Activated naive CD4-positive, alpha-beta T cell treated with anti-CD3 and anti-CD28 coated beads, Interleukin-2, amount 50 U/mL, for 72 hours (primary cell): ENCODE measurements around the gene SAFB. TPM values are rescaled to one million over a fixed set of nuclear protein-coding genes. Genes with fewer than 3 reads are reported as not detected.
A peak's percentile ranks its signal among the peaks of the same experiment; 100 is the strongest.

ENCODE experiments used
- ATAC-seq, 2 donors: fragments of 150-1000 bp; cut with Tn5 transposase; 2 replicates each; pipeline ENCODE4 v1.10.0; 2021; ENCODE audit warnings: mild to moderate bottlenecking in 2 of 2, moderate library complexity in 2 of 2
- DNase-seq, 2 donors: peaks; one replicate each; pipeline ENCODE4 v3.0.0; 2021 to 2022; ENCODE audit warnings: low spot score in 2 of 2
- H3K27ac Mint-ChIP-seq, 2 donors: one replicate each; pipeline ENCODE4 v1.8.0; 2022; ENCODE audit warnings: mild to moderate bottlenecking in 2 of 2, mixed read lengths in 2 of 2
- H3K36me3 Mint-ChIP-seq, 2 donors: one replicate each; pipeline ENCODE4 v1.8.0; 2022; ENCODE audit warnings: mixed read lengths in 2 of 2
- H3K9me3 Mint-ChIP-seq, 2 donors: one replicate each; pipeline ENCODE4 v1.8.0; 2022; ENCODE audit warnings: mixed read lengths in 2 of 2
- total RNA-seq, 2 donors: library from RNA; stranded (reverse); gene quantifications; one replicate each; pipeline ENCODE4 v1.2.3, GENCODE V29; 2022

The SAFB gene
- 100 to 1,000 TPM; 127 to 154 TPM for total RNA-seq

GRCh38 chr19:5622465-5623396 lies at the start of gene SAFB, which contains the start of gene SAFB2:
Gene SAFB, plus strand, starts transcription at chr19:5623083. Its CDS starts 123 bp downstream, at chr19:5623206.
Gene SAFB2, minus strand, starts transcription at chr19:5622776. Its CDS starts 61 bp downstream, at chr19:5622715.
- ATAC-seq: peak; percentile 91 to 93
- Mint-ChIP-seq H3K27ac (peak within 1 kb of the TSS; percentile 100), H3K9me3 (no peaks in the 10 kb centered on the region), H3K36me3 (peaks cover 69 to 89% of the 10 kb centered on the region in 2 donors)
- peak; percentile 98 to 100 for DNase-seq

DNA sequence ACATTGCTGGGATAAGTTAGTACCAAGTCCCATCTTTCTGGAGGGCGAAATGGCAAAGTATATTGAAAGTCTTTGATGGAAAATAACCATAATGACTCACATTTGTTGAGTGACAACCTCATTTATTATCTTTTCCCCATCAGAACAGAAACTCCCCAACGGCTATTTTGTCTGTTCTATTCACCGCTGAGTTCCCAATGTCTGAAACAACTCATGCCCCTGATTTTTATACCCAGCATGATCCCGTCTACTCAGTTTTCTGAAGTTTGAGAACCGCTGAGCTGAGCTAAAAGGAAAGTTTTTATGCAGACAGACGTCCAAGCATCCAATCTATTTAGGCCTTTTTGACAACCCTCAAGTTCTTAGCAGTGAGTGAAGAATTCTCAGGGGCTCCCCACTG lies 47.3 kb upstream of the SAFB start:
- no peaks in the 10 kb centered on the region for H3K9me3 Mint-ChIP-seq
- no peak overlapping the region for H3K27ac Mint-ChIP-seq
- no peak for ATAC-seq

DNA sequence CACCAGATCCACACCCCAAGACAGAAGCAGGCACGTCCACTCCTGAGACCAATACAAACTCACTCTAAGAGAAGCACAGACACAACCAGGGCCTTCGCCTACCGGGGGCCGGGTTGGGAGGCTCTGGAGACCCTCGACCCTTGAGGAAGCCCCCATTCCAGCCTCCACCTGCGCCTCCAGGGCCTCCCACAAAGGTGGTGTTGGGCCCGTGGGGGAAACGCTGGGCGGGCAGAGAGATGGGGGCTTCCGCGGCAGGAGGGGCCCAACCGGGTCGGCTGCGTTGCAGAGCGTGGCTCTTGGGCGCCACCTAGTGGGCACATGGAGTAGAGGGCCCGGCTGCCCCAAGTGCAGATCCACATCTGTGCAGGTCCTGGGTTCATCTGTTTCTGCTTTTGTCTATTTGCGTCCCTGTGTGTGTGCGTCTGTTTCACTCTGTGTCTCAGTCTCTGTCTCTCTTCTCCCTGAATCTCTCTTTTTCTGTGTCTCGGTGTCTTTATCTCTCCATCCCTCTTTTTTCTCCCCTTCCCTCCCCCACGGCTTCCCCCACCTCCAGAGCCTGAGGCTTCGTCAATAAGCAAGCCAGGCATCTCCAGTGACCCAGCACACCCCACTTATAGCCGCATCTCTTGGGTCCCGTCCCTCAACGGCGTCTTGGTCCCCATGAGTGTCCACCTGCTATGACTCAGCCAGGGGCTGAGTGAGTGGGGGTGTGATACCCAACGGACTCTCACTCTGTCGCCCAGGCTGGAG lies 44.6 kb upstream of the SAFB start:
- Mint-ChIP-seq H3K9me3 (no peaks in the 10 kb centered on the region), H3K27ac (peak overlapping the region in 1 of 2 donors; percentile 40), H3K36me3 (no peaks in the 10 kb centered on the region)
- ATAC-seq (peak; percentile 80 to 82), DNase-seq (peak in 1 of 2 donors; percentile 82)

More for the DNA sequence above, 47.3 kb upstream of the SAFB start:
- no peak for DNase-seq
- H3K36me3 Mint-ChIP-seq: no peaks in the 10 kb centered on the region

DNA sequence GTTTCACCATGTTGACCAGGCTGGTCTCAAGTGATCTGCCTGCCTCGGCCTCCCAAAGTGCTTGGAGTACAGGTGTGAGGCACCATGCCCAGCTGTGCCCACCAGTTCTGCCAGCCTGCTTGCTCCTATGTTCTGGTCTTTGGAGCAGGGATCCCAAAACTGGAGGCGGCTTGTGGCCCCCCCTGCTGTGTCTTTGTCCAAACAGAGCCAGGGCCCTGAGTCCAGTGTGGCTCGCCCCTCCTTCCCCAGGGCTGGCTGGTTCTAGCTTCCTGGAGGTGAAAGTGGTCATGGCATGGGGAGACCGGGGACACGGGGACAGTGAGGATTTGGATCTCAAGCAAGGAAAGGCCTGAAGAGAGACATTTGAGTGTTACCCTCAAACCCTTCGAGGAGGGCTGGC lies 43.6 kb upstream of the SAFB start:
- ATAC-seq (no peak), DNase-seq (no peak)
- Mint-ChIP-seq H3K36me3 (no peaks in the 10 kb centered on the region), H3K9me3 (no peaks in the 10 kb centered on the region), H3K27ac (no peak overlapping the region)

- H3K36me3 Mint-ChIP-seq: no peaks in the 10 kb centered on the region
- DNase-seq (no peak), ATAC-seq (no peak)
Measured at GRCh38 chr19:5579697-5580096, 43.2 kb upstream of the SAFB start.

GRCh38 chr19:5580161-5580571 lies 42.7 kb upstream of the SAFB start:
- DNase-seq (no peak), ATAC-seq (no peak)
- no peaks in the 10 kb centered on the region for H3K36me3 Mint-ChIP-seq
- H3K27ac Mint-ChIP-seq: no peak overlapping the region
- no peaks in the 10 kb centered on the region for H3K9me3 Mint-ChIP-seq

More at GRCh38 chr19:5579697-5580096, 43.2 kb upstream of the SAFB start:
- H3K27ac Mint-ChIP-seq: no peak overlapping the region
- no peaks in the 10 kb centered on the region for H3K9me3 Mint-ChIP-seq

- Mint-ChIP-seq H3K27ac (peak overlapping the region; percentile 82 to 92), H3K36me3 (no peaks in the 10 kb centered on the region), H3K9me3 (no peaks in the 10 kb centered on the region)
- DNase-seq: peak; percentile 28 to 63
- ATAC-seq: peak; percentile 55 to 66
Measured at GRCh38 chr19:5585461-5586299, 37.2 kb upstream of the SAFB start.

DNA sequence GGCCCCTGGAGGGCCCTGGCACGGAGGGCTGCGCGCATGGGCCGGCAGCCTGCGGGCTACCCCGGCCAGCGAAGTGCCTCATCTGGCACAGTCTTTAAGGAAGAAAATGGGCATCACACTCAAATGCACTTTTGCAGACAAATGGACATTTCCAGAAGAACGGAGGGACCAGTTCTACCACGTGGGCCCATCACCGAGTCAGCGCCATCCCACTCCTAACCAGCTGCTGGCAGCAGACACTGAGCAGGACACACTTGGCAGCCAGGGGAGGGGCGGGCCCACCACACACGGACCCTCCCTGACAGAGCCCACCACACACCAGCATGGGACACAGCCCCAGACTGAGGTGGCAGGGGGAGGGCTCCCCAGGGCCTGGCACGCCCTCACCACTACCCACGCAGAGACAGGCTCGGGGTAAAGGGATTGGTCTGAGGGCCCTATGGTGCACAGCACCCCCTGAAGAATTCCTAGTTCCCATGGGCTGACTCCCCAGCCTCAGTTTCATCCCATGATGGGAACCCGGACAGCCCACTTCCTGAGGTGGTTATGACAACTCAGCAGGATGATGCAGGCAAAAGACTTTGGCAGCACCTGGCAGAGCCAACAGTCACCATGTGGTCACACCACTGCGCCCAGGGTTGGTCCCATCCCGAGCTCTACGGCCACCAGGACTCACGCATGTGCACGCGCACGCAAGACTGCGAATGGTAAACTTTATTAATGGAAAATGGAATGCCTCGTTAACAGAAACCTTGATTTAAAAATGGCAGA lies 36.4 kb upstream of the SAFB start:
- Mint-ChIP-seq H3K27ac (peak overlapping the region; percentile 55 to 82), H3K36me3 (no peaks in the 10 kb centered on the region), H3K9me3 (no peaks in the 10 kb centered on the region)
- DNase-seq (no peak), ATAC-seq (peak; percentile 19 to 47)

- H3K27ac Mint-ChIP-seq: peak overlapping the region in 1 of 2 donors; percentile 55
Measured at GRCh38 chr19:5587071-5587455, 35.8 kb upstream of the SAFB start.

GRCh38 chr19:5587661-5588060 lies 35.2 kb upstream of the SAFB start:
- DNase-seq (no peak), ATAC-seq (no peak)
- H3K36me3 Mint-ChIP-seq: peaks cover 5% of the 10 kb centered on the region in 2 donors
- H3K27ac Mint-ChIP-seq: peak overlapping the region in 1 of 2 donors; percentile 13
- no peaks in the 10 kb centered on the region for H3K9me3 Mint-ChIP-seq

More at GRCh38 chr19:5587071-5587455, 35.8 kb upstream of the SAFB start:
- DNase-seq: no peak
- Mint-ChIP-seq H3K36me3 (no peaks in the 10 kb centered on the region), H3K9me3 (no peaks in the 10 kb centered on the region)
- no peak for ATAC-seq

DNA sequence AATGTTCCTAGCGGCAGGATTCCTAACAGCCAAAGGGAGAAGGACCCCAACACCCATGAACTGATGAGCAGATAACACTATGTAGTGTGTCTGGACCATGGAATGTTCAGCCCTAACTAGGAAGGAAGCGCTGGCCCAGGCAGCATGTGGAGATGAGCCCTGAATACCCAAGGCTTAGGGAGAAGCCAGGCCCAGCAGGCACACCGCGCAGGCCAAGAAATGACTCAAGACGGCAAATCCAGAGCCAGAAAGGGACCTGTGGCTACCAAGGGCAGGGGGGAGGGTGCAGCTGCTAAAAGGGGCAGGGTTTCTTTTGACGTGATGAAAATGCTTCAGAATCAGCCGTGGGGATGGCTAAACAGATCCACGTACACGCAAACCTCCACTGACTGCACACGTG lies 34.4 kb upstream of the SAFB start:
- Mint-ChIP-seq H3K36me3 (peaks cover 12% of the 10 kb centered on the region in 2 donors), H3K27ac (peak overlapping the region in 1 of 2 donors; percentile 13), H3K9me3 (no peaks in the 10 kb centered on the region)
- DNase-seq: no peak
- no peak for ATAC-seq

- Mint-ChIP-seq H3K9me3 (no peaks in the 10 kb centered on the region), H3K36me3 (peaks cover 12 to 13% of the 10 kb centered on the region in 2 donors), H3K27ac (peak overlapping the region in 1 of 2 donors; percentile 44)
- no peak for DNase-seq
- ATAC-seq: no peak
Measured at GRCh38 chr19:5588906-5589676, 33.8 kb upstream of the SAFB start.

DNA sequence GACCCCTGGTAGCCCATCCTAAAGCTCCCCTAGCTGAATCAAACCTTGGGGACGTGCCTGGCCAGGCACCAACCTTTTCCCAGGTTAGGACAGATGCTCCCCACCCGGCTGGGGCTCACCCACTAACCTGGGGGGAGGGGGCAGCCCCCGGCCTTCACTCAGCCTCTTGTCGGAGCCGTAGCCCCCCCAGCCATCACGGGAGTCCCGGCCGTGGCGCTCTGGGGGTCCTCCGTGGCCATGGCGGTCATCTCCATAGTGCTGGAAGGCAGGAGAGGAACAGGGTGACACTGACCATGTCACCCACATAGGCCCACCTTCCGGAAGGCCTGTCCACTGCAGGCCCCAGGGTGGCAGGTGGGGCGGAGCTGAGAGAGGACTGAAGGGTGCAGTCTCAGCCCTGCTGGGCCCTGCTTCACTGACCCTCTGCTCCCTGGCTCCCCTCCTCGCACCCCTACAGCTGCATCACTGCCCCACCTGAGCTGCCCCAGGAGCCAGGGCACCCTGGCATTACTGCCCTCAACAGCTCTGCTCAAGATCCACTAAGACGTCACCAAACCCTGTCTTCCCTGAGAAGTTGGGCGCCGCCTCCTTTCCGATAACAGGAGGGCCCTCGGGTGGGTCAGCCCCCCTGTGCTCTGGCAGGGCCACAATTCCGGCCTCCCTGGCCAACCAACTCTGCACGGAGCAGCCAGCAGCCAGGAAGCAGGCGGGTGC lies 32.6 kb upstream of the SAFB start:
- no peaks in the 10 kb centered on the region for H3K9me3 Mint-ChIP-seq
- ATAC-seq (no peak), DNase-seq (no peak)
- H3K27ac Mint-ChIP-seq: peak overlapping the region; percentile 55 to 74
- peaks cover 14 to 15% of the 10 kb centered on the region in 2 donors for H3K36me3 Mint-ChIP-seq

- Mint-ChIP-seq H3K36me3 (peaks cover 17 to 18% of the 10 kb centered on the region in 2 donors), H3K27ac (peak overlapping the region; percentile 44 to 74), H3K9me3 (no peaks in the 10 kb centered on the region)
- DNase-seq (no peak), ATAC-seq (no peak)
Measured at GRCh38 chr19:5590865-5591154, 32.1 kb upstream of the SAFB start.

GRCh38 chr19:5591476-5591875 lies 31.4 kb upstream of the SAFB start:
- Mint-ChIP-seq H3K9me3 (no peaks in the 10 kb centered on the region), H3K36me3 (peaks cover 17 to 20% of the 10 kb centered on the region in 2 donors), H3K27ac (no peak overlapping the region)
- no peak for DNase-seq
- no peak for ATAC-seq
